ENCODE data around the gene RTN4. TPM values are rescaled to one million over a fixed set of nuclear protein-coding genes. Genes with fewer than 3 reads are reported as not detected.

Gene RTN4
- total and polyA plus RNA-seq, 2 donors from 2014 or later: 296 to 329 TPM

- no peak overlapping the region for H3K4me3 ChIP-seq (ENCODE audit: low read length in 3 of 3)
- TF ChIP-seq CTCF (IDR thresholded peaks at IDR 0.05; ENCODE audit: borderline replicate concordance, extremely low read depth, insufficient read depth): no peak
- intact Hi-C loops (cut with DNase I): no loop called here
- DNase-seq (no peak), FAIRE-seq (no peak)
- no peaks in the 10 kb centered on the region for H3K4me1 ChIP-seq (ENCODE audit: control insufficient read depth in 2 of 3, insufficient read depth in 2 of 3, low read depth in 1 of 3, low read length in 3 of 3)
- no peaks in the 10 kb centered on the region for H3K36me3 ChIP-seq (ENCODE audit: control insufficient read depth in 2 of 3, insufficient read depth in 3 of 3, low read length in 3 of 3)
- no peak overlapping the region for H3K27ac ChIP-seq (ENCODE audit: low read depth in 2 of 2, low read length in 2 of 2)
- no peaks in the 10 kb centered on the region for H3K9me3 ChIP-seq (ENCODE audit: control insufficient read depth in 2 of 3, insufficient read depth in 1 of 3, low read length in 3 of 3)
- no peak overlapping the region for H3K9ac ChIP-seq (ENCODE audit: low read length in 3 of 3)
- H3K27me3 ChIP-seq (ENCODE audit: control insufficient read depth, insufficient read depth, low read length): no peaks in the 10 kb centered on the region
These were observed 122.3 kb downstream of the RTN4 start for GRCh38 chr2:54927751-54928615.

GRCh38 chr2:54927085-54927750, 123.0 kb downstream of the RTN4 start:
- Histone ChIP-seq H3K4me3 (ENCODE audit: low read length in 3 of 3) (no peak overlapping the region), H3K9ac (ENCODE audit: low read length in 3 of 3) (no peak overlapping the region), H3K9me3 (ENCODE audit: control insufficient read depth in 2 of 3, insufficient read depth in 1 of 3, low read length in 3 of 3) (no peaks in the 10 kb centered on the region), H3K4me1 (ENCODE audit: control insufficient read depth in 2 of 3, insufficient read depth in 2 of 3, low read depth in 1 of 3, low read length in 3 of 3) (no peaks in the 10 kb centered on the region), H3K27ac (ENCODE audit: low read depth in 2 of 2, low read length in 2 of 2) (no peak overlapping the region), H3K36me3 (ENCODE audit: control insufficient read depth in 2 of 3, insufficient read depth in 3 of 3, low read length in 3 of 3) (no peaks in the 10 kb centered on the region), H3K27me3 (ENCODE audit: control insufficient read depth, insufficient read depth, low read length) (no peaks in the 10 kb centered on the region)
- intact Hi-C loops (cut with DNase I): no loop called here
- no peak for DNase-seq
- TF ChIP-seq CTCF (IDR thresholded peaks at IDR 0.05; ENCODE audit: borderline replicate concordance, extremely low read depth, insufficient read depth): no peak
- FAIRE-seq: no peak

GRCh38 chr2:54925022-54925421, 125.2 kb downstream of the RTN4 start:
- DNase-seq (no peak), FAIRE-seq (no peak)
- H3K27me3 ChIP-seq (ENCODE audit: control insufficient read depth, insufficient read depth, low read length): no peaks in the 10 kb centered on the region
- TF ChIP-seq CTCF (IDR thresholded peaks at IDR 0.05; ENCODE audit: borderline replicate concordance, extremely low read depth, insufficient read depth): no peak
- intact Hi-C loops (cut with DNase I): no loop called here
- H3K4me1 ChIP-seq (ENCODE audit: control insufficient read depth in 2 of 3, insufficient read depth in 2 of 3, low read depth in 1 of 3, low read length in 3 of 3): no peaks in the 10 kb centered on the region
- peaks cover 0 to 4% (median 0%) of the 10 kb centered on the region in 3 donors for H3K9me3 ChIP-seq (ENCODE audit: control insufficient read depth in 2 of 3, insufficient read depth in 1 of 3, low read length in 3 of 3)
- H3K27ac ChIP-seq (ENCODE audit: low read depth in 2 of 2, low read length in 2 of 2): no peak overlapping the region
- no peaks in the 10 kb centered on the region for H3K36me3 ChIP-seq (ENCODE audit: control insufficient read depth in 2 of 3, insufficient read depth in 3 of 3, low read length in 3 of 3)
- H3K4me3 ChIP-seq (ENCODE audit: low read length in 3 of 3): no peak overlapping the region
- no peak overlapping the region for H3K9ac ChIP-seq (ENCODE audit: low read length in 3 of 3)
